ENCODE measurements around the gene ATP2B1. TPM values are rescaled to one million over a fixed set of nuclear protein-coding genes. Genes with fewer than 3 reads are reported as not detected.

The ATP2B1 gene
- total RNA-seq, 1 donor, result 99.9 TPM

GRCh38 chr12:89709157-89709994 lies 738 bp upstream of the ATP2B1 start:
- H3K4me2 ChIP-seq (ENCODE audit: insufficient read depth, low read length), result peak overlapping the region; percentile 94
- DNase-seq (ENCODE audit: insufficient read length, low spot score, missing footprints), result peak; percentile 99
- peaks cover 51% of the 10 kb centered on the region for H3K79me2 ChIP-seq (ENCODE audit: insufficient read depth, low read length)

GRCh38 chr12:89707703-89708564 lies 704 bp downstream of the ATP2B1 start:
- no peaks in the 10 kb centered on the region for H3K36me3 ChIP-seq (ENCODE audit: insufficient read depth, low read length)
- peak overlapping the region; percentile 94 for H3K4me3 ChIP-seq (ENCODE audit: insufficient read depth, low read length)
- no peaks in the 10 kb centered on the region for H3K9me3 ChIP-seq (ENCODE audit: low read depth, low read length)
- H3K4me1 ChIP-seq (ENCODE audit: insufficient read depth, low read length), result peaks cover 34% of the 10 kb centered on the region
- H3K27ac ChIP-seq (ENCODE audit: low read depth, low read length), result peak overlapping the region; percentile 97
- peak overlapping the region; percentile 93 for H3K4me2 ChIP-seq (ENCODE audit: insufficient read depth, low read length)
- H3K79me2 ChIP-seq (ENCODE audit: insufficient read depth, low read length), result peaks cover 66% of the 10 kb centered on the region
- H4K20me1 ChIP-seq (ENCODE audit: insufficient read depth, low read length), result peaks cover 35% of the 10 kb centered on the region
- no peak for TF ChIP-seq CTCF (IDR thresholded peaks at IDR 0.05; ENCODE audit: extremely low read depth, low read depth, low read length)
- DNase-seq (ENCODE audit: insufficient read length, low spot score, missing footprints), result peak; percentile 76
- H3K27me3 ChIP-seq (ENCODE audit: insufficient read depth, low read length), result no peaks in the 10 kb centered on the region
- H2AFZ ChIP-seq (ENCODE audit: low read length), result peak overlapping the region; percentile 43

More at GRCh38 chr12:89709157-89709994, 738 bp upstream of the ATP2B1 start:
- Histone ChIP-seq H3K4me1 (ENCODE audit: insufficient read depth, low read length) (peaks cover 25% of the 10 kb centered on the region), H2AFZ (ENCODE audit: low read length) (peak overlapping the region; percentile 66), H3K36me3 (ENCODE audit: insufficient read depth, low read length) (no peaks in the 10 kb centered on the region), H3K9me3 (ENCODE audit: low read depth, low read length) (no peaks in the 10 kb centered on the region), H3K27ac (ENCODE audit: low read depth, low read length) (peak overlapping the region; percentile 97), H4K20me1 (ENCODE audit: insufficient read depth, low read length) (peaks cover 23% of the 10 kb centered on the region), H3K4me3 (ENCODE audit: insufficient read depth, low read length) (peak overlapping the region; percentile 94), H3K27me3 (ENCODE audit: insufficient read depth, low read length) (no peaks in the 10 kb centered on the region)
- TF ChIP-seq CTCF (IDR thresholded peaks at IDR 0.05; ENCODE audit: extremely low read depth, low read depth, low read length), result no peak

GRCh38 chr12:89706986-89707702 lies 1.5 kb downstream of the ATP2B1 start:
- no peak for TF ChIP-seq CTCF (IDR thresholded peaks at IDR 0.05; ENCODE audit: extremely low read depth, low read depth, low read length)
- DNase-seq (ENCODE audit: insufficient read length, low spot score, missing footprints), result peak; percentile 73
- H3K27ac ChIP-seq (ENCODE audit: low read depth, low read length), result peak overlapping the region; percentile 97
- H3K4me2 ChIP-seq (ENCODE audit: insufficient read depth, low read length), result peak overlapping the region; percentile 93
- H4K20me1 ChIP-seq (ENCODE audit: insufficient read depth, low read length), result peaks cover 37% of the 10 kb centered on the region
- H3K27me3 ChIP-seq (ENCODE audit: insufficient read depth, low read length), result no peaks in the 10 kb centered on the region
- H3K79me2 ChIP-seq (ENCODE audit: insufficient read depth, low read length), result peaks cover 74% of the 10 kb centered on the region
- no peaks in the 10 kb centered on the region for H3K36me3 ChIP-seq (ENCODE audit: insufficient read depth, low read length)
- H3K4me3 ChIP-seq (ENCODE audit: insufficient read depth, low read length), result peak overlapping the region; percentile 94
- peaks cover 34% of the 10 kb centered on the region for H3K4me1 ChIP-seq (ENCODE audit: insufficient read depth, low read length)
- no peaks in the 10 kb centered on the region for H3K9me3 ChIP-seq (ENCODE audit: low read depth, low read length)
- H2AFZ ChIP-seq (ENCODE audit: low read length), result peak overlapping the region; percentile 43
